Trophoblast cell (in vitro differentiated cells and primary cell): Measurements from ENCODE around the gene ADGRB3.

Experiments
- DNase-seq, 2 donors: peaks; one replicate each; pipeline ENCODE4 v3.0.0-alpha.2; 2016
- H2AFZ ChIP-seq: 2 replicates; pipeline ENCODE4 v1.6.1; 2013; ENCODE audit warnings: low read length, moderate library complexity, mild to moderate bottlenecking; ENCODE audit not compliant: insufficient read depth, poor library complexity
- H2AK5ac ChIP-seq: 2 replicates; pipeline ENCODE4 v1.6.1; 2013; ENCODE audit warnings: mild to moderate bottlenecking, low read length
- H2BK120ac ChIP-seq: 2 replicates; pipeline ENCODE4 v1.6.1; 2013; ENCODE audit warnings: low read length, mild to moderate bottlenecking, moderate library complexity; ENCODE audit not compliant: insufficient read depth, poor library complexity
- H2BK12ac ChIP-seq: 2 replicates; pipeline ENCODE4 v1.6.1; 2013; ENCODE audit warnings: mild to moderate bottlenecking, low read length, moderate library complexity
- H2BK5ac ChIP-seq: 2 replicates; pipeline ENCODE4 v1.6.1; 2013; ENCODE audit warnings: low read length, low read depth, moderate library complexity, mild to moderate bottlenecking; ENCODE audit not compliant: poor library complexity
- H3K14ac ChIP-seq: 2 replicates; pipeline ENCODE4 v1.6.1; 2013; ENCODE audit warnings: mild to moderate bottlenecking, low read length
- H3K18ac ChIP-seq: 2 replicates; pipeline ENCODE4 v1.6.1; 2013; ENCODE audit warnings: mild to moderate bottlenecking, low read length
- H3K23ac ChIP-seq: 2 replicates; pipeline ENCODE4 v1.6.1; 2013; ENCODE audit warnings: low read length
- H3K27ac ChIP-seq: 2 replicates; pipeline ENCODE4 v1.5.1; 2013; ENCODE audit warnings: low read depth, mild to moderate bottlenecking, inconsistent platforms, low read length, moderate library complexity
- H3K27me3 ChIP-seq: 2 replicates; pipeline ENCODE4 v1.6.1; 2013; ENCODE audit warnings: inconsistent platforms, mild to moderate bottlenecking, low read length, moderate library complexity; ENCODE audit not compliant: insufficient read depth
- H3K36me3 ChIP-seq, 2 experiments: 1 replicate in 1 of 2; 2 replicates in 1 of 2; pipeline ENCODE4 v1.6.1; 2013; ENCODE audit warnings: low read length in 2 of 2, mild to moderate bottlenecking in 2 of 2, moderate library complexity in 1 of 2; ENCODE audit not compliant: insufficient read depth in 2 of 2, control insufficient read depth in 1 of 2
- H3K4ac ChIP-seq: 2 replicates; pipeline ENCODE4 v1.6.1; 2013; ENCODE audit warnings: low read depth, mild to moderate bottlenecking, low read length, moderate library complexity
- H3K4me1 ChIP-seq, 2 experiments: 1 replicate in 1 of 2; 2 replicates in 1 of 2; pipeline ENCODE4 v1.6.1; 2013; ENCODE audit warnings: low read length in 2 of 2, mild to moderate bottlenecking in 2 of 2, moderate library complexity in 1 of 2; ENCODE audit not compliant: insufficient read depth in 2 of 2, control insufficient read depth in 1 of 2
- H3K4me2 ChIP-seq: 2 replicates; pipeline ENCODE4 v1.6.1; 2013; ENCODE audit warnings: inconsistent platforms, mild to moderate bottlenecking, low read length, moderate library complexity
- H3K4me3 ChIP-seq: 2 replicates; pipeline ENCODE4 v1.5.1; 2013; ENCODE audit warnings: mild to moderate bottlenecking, low read depth, low read length, inconsistent platforms
- H3K79me1 ChIP-seq: one replicate; pipeline ENCODE4 v1.6.1; 2013; ENCODE audit warnings: low read length
- H3K79me2 ChIP-seq: 2 replicates; pipeline ENCODE4 v1.6.1; 2013; ENCODE audit warnings: low read length, mild to moderate bottlenecking; ENCODE audit not compliant: control insufficient read depth, insufficient read depth, poor library complexity
- H3K9ac ChIP-seq: 2 replicates; pipeline ENCODE4 v1.6.1; 2013; ENCODE audit warnings: mild to moderate bottlenecking, low read length
- H3K9me3 ChIP-seq: 2 replicates; pipeline ENCODE4 v1.6.1; 2013; ENCODE audit warnings: low read depth, mild to moderate bottlenecking, control low read depth, inconsistent platforms, low read length; ENCODE audit not compliant: insufficient read depth
- H4K12ac ChIP-seq: 2 replicates; pipeline ENCODE4 v1.6.1; 2013; ENCODE audit warnings: low read depth, mild to moderate bottlenecking, low read length, moderate library complexity
- H4K8ac ChIP-seq: 2 replicates; pipeline ENCODE4 v1.6.1; 2013; ENCODE audit warnings: low read depth, mild to moderate bottlenecking, low read length, moderate library complexity
- H4K91ac ChIP-seq: one replicate; pipeline ENCODE4 v1.6.1; 2013; ENCODE audit warnings: low read depth, mild to moderate bottlenecking, low read length, moderate library complexity
- WGBS: extraction: QIAGEN DNeasy Blood & Tissue Kit; methylation state at CpG from one replicate; pipeline ENCODE4 v1.1.7; 2013; ENCODE audit warnings: missing lambda C conversion rate; ENCODE audit not compliant: insufficient read length, insufficient coverage; ENCODE audit errors: extremely low coverage; 5-methylcytosine and 5-hydroxymethylcytosine counted together

ADGRB3 gene

GRCh38 chr6:69145062-69145461 is 510.0 kb downstream of the ADGRB3 start:
- Histone ChIP-seq H3K4me3 (no peak overlapping the region), H2BK5ac (no peak overlapping the region), H4K12ac (no peak overlapping the region), H3K36me3 (no peaks in the 10 kb centered on the region), H3K79me1 (no peaks in the 10 kb centered on the region), H3K9me3 (peaks cover 10% of the 10 kb centered on the region), H2BK12ac (no peak overlapping the region), H3K9ac (no peak overlapping the region), H3K4me2 (no peak overlapping the region), H3K18ac (no peak overlapping the region), H2AK5ac (no peak overlapping the region), H3K23ac (no peak overlapping the region), H3K4me1 (no peaks in the 10 kb centered on the region), H2BK120ac (no peak overlapping the region), H3K79me2 (no peaks in the 10 kb centered on the region), H4K8ac (no peak overlapping the region), H2AFZ (no peak overlapping the region), H3K27me3 (no peaks in the 10 kb centered on the region), H3K4ac (no peak overlapping the region), H3K27ac (no peak overlapping the region), H4K91ac (no peak overlapping the region), H3K14ac (no peak overlapping the region)
- no CpG with 5 or more reads among the region's 6 CpGs for WGBS
- DNase-seq, result no peak

GRCh38 chr6:69146385-69146784 is 511.3 kb downstream of the ADGRB3 start:
- H2BK12ac ChIP-seq, result no peak overlapping the region
- no peak overlapping the region for H3K9ac ChIP-seq
- H3K14ac ChIP-seq, result no peak overlapping the region
- no peak overlapping the region for H3K4me2 ChIP-seq
- no peak overlapping the region for H2BK5ac ChIP-seq
- H3K27me3 ChIP-seq, result no peaks in the 10 kb centered on the region
- H4K12ac ChIP-seq, result no peak overlapping the region
- H3K27ac ChIP-seq, result no peak overlapping the region
- H3K4ac ChIP-seq, result no peak overlapping the region
- H4K91ac ChIP-seq, result no peak overlapping the region
- WGBS, result no CpG with 5 or more reads among the region's 1 CpG
- no peak overlapping the region for H3K18ac ChIP-seq
- no peak overlapping the region for H3K4me3 ChIP-seq
- no peaks in the 10 kb centered on the region for H3K4me1 ChIP-seq
- peaks cover 10% of the 10 kb centered on the region for H3K9me3 ChIP-seq
- H2AK5ac ChIP-seq, result no peak overlapping the region
- no peaks in the 10 kb centered on the region for H3K79me2 ChIP-seq
- H3K79me1 ChIP-seq, result no peaks in the 10 kb centered on the region
- no peak overlapping the region for H3K23ac ChIP-seq
- H2BK120ac ChIP-seq, result no peak overlapping the region
- H4K8ac ChIP-seq, result no peak overlapping the region
- no peak for DNase-seq
- no peak overlapping the region for H2AFZ ChIP-seq
- no peaks in the 10 kb centered on the region for H3K36me3 ChIP-seq

GRCh38 chr6:69155467-69155866 is 520.4 kb downstream of the ADGRB3 start:
- Histone ChIP-seq H2BK12ac (no peak overlapping the region), H3K9me3 (no peaks in the 10 kb centered on the region), H4K8ac (no peak overlapping the region), H2AFZ (no peak overlapping the region), H3K4me2 (no peak overlapping the region), H3K79me2 (no peaks in the 10 kb centered on the region), H3K27ac (no peak overlapping the region), H3K27me3 (no peaks in the 10 kb centered on the region), H3K23ac (no peak overlapping the region), H4K12ac (no peak overlapping the region), H3K36me3 (no peaks in the 10 kb centered on the region), H3K79me1 (no peaks in the 10 kb centered on the region), H3K4me3 (no peak overlapping the region), H2AK5ac (no peak overlapping the region), H3K4ac (no peak overlapping the region), H3K14ac (no peak overlapping the region), H2BK120ac (no peak overlapping the region), H4K91ac (no peak overlapping the region), H3K18ac (no peak overlapping the region), H3K9ac (no peak overlapping the region), H2BK5ac (no peak overlapping the region), H3K4me1 (no peaks in the 10 kb centered on the region)
- no CpG with 5 or more reads among the region's 1 CpG for WGBS
- no peak for DNase-seq

- whole genome bisulfite sequencing, result no CpG with 5 or more reads among the region's 1 CpG
- no peak overlapping the region for H4K12ac ChIP-seq
- no peak overlapping the region for H2AK5ac ChIP-seq
- no peak overlapping the region for H3K4ac ChIP-seq
- H4K8ac ChIP-seq, result no peak overlapping the region
- H3K23ac ChIP-seq, result no peak overlapping the region
- no peak for DNase-seq
- H3K27ac ChIP-seq, result no peak overlapping the region
- no peak overlapping the region for H3K4me3 ChIP-seq
- no peaks in the 10 kb centered on the region for H3K27me3 ChIP-seq
- no peak overlapping the region for H2BK5ac ChIP-seq
- H3K79me1 ChIP-seq, result no peaks in the 10 kb centered on the region
- no peak overlapping the region for H2AFZ ChIP-seq
- H4K91ac ChIP-seq, result no peak overlapping the region
- no peak overlapping the region for H2BK120ac ChIP-seq
- H3K9ac ChIP-seq, result no peak overlapping the region
- H3K79me2 ChIP-seq, result no peaks in the 10 kb centered on the region
- no peak overlapping the region for H3K14ac ChIP-seq
- no peak overlapping the region for H3K18ac ChIP-seq
- H3K4me2 ChIP-seq, result no peak overlapping the region
- H3K4me1 ChIP-seq, result peaks cover 0 to 2% of the 10 kb centered on the region in 2 experiments
- no peak overlapping the region for H2BK12ac ChIP-seq
- no peaks in the 10 kb centered on the region for H3K9me3 ChIP-seq
- H3K36me3 ChIP-seq, result no peaks in the 10 kb centered on the region
Measured at GRCh38 chr6:69162811-69163210, 527.7 kb downstream of the ADGRB3 start.
